Astrocyte of the spinal cord (primary cell): ENCODE measurements around the gene CETN3.

Source experiments
- DNase-seq: peaks from one replicate; pipeline ENCODE4 v3.0.0; 2011; ENCODE audit warnings: low read depth, low spot score
- H3K4me3 ChIP-seq: 2 replicates; pipeline ENCODE4 v1.5.1; 2011; ENCODE audit warnings: low read depth, mild to moderate bottlenecking, low read length, moderate library complexity
- in situ Hi-C: cut with HindIII; loops from 2 replicates; pipeline ENCODE4 v1.10.0; 2017; ENCODE audit warnings: low sequenced_read_pairs
- TF ChIP-seq, protein P1 (sequence below): IDR thresholded peaks from 2 replicates; pipeline ENCODE4 v1.5.1; 2012; ENCODE audit warnings: low read depth, mild to moderate bottlenecking, low read length, inconsistent platforms

CETN3 gene

GRCh38 chr5:90402521-90403255, 6.9 kb downstream of the CETN3 start:
- H3K4me3 ChIP-seq: no peak overlapping the region
- TF ChIP-seq, protein P1, sequence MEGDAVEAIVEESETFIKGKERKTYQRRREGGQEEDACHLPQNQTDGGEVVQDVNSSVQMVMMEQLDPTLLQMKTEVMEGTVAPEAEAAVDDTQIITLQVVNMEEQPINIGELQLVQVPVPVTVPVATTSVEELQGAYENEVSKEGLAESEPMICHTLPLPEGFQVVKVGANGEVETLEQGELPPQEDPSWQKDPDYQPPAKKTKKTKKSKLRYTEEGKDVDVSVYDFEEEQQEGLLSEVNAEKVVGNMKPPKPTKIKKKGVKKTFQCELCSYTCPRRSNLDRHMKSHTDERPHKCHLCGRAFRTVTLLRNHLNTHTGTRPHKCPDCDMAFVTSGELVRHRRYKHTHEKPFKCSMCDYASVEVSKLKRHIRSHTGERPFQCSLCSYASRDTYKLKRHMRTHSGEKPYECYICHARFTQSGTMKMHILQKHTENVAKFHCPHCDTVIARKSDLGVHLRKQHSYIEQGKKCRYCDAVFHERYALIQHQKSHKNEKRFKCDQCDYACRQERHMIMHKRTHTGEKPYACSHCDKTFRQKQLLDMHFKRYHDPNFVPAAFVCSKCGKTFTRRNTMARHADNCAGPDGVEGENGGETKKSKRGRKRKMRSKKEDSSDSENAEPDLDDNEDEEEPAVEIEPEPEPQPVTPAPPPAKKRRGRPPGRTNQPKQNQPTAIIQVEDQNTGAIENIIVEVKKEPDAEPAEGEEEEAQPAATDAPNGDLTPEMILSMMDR: no peak
- DNase-seq: no peak
- in situ Hi-C loops: no loop called here

- TF ChIP-seq, protein P1: no peak
- in situ Hi-C loops: no loop called here
Observed at GRCh38 chr5:90399251-90399650, 10.3 kb downstream of the CETN3 start.

GRCh38 chr5:90398726-90399125, 10.8 kb downstream of the CETN3 start:
- TF ChIP-seq, protein P1: no peak
- no peak for DNase-seq
- in situ Hi-C loops: no loop called here
- no peak overlapping the region for H3K4me3 ChIP-seq

More at GRCh38 chr5:90399251-90399650, 10.3 kb downstream of the CETN3 start:
- H3K4me3 ChIP-seq: no peak overlapping the region
- DNase-seq: no peak

- TF ChIP-seq, protein P1: no peak
- no peak overlapping the region for H3K4me3 ChIP-seq
- in situ Hi-C loops: no loop called here
- no peak for DNase-seq
Observed at GRCh38 chr5:90395005-90395404, 14.6 kb downstream of the CETN3 start.

DNA sequence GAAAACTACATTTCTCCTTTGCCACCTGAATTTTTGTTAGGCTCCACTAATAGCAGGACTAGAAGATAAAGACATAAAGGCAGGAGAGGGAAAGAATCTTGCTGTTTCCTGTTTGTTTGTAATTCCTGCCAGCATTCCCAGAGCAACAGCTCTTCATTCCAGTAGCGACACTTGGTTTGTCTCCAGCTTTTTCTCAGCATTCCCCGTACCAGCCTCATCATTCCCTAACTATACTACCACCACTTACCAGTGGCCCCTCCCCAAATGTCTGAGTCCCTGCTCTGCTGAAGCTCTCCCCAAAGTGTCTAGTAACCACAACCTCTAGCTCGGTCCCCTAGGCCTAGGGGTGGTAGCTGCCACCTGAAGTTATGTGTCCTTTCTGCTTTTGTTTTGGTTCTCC, 18.6 kb downstream of the CETN3 start:
- in situ Hi-C loops: no loop called here
- no peak for DNase-seq
- no peak overlapping the region for H3K4me3 ChIP-seq
- TF ChIP-seq, protein P1: no peak

GRCh38 chr5:90390326-90390725, 19.2 kb downstream of the CETN3 start:
- in situ Hi-C loops: no loop called here
- TF ChIP-seq, protein P1: no peak
- no peak for DNase-seq
- no peak overlapping the region for H3K4me3 ChIP-seq
